CD4-positive, alpha-beta T cell treated with Interleukin-17A for 4 hours (primary cell): Measurements from ENCODE around the gene BTN3A1.
"Not testable (repeated sequence)": the region's sequence is repeated elsewhere in the genome, so short reads cannot be mapped to it uniquely, and the experiment has no call there.

Source experiments
- DNase-seq: peaks from one replicate; pipeline ENCODE4 v3.0.0-alpha.2; 2020; ENCODE audit warnings: mixed read lengths

The BTN3A1 gene

GRCh38 chr6:26415036-26415614 lies 13.1 kb downstream of the BTN3A1 start:
- DNase-seq, result no peak

- no peak for DNase-seq
These were observed 13.7 kb downstream of the BTN3A1 start for GRCh38 chr6:26415791-26416190.

GRCh38 chr6:26416288-26416687 lies 14.2 kb downstream of the BTN3A1 start:
- no peak for DNase-seq

- DNase-seq, result not testable (repeated sequence)
These were observed 16.0 kb downstream of the BTN3A1 start for GRCh38 chr6:26418077-26418476.

- not testable (repeated sequence) for DNase-seq
These were observed 16.7 kb downstream of the BTN3A1 start for GRCh38 chr6:26418795-26419194.

- DNase-seq, result peak; percentile 39
These were observed 18.7 kb downstream of the BTN3A1 start for GRCh38 chr6:26420688-26421171.

GRCh38 chr6:26421259-26422144 lies 19.4 kb downstream of the BTN3A1 start:
- DNase-seq, result peak; percentile 54

GRCh38 chr6:26422329-26422728 lies 20.3 kb downstream of the BTN3A1 start:
- no peak for DNase-seq

GRCh38 chr6:26426691-26427450 lies 24.8 kb downstream of the BTN3A1 start:
- DNase-seq, result no peak

- DNase-seq, result no peak
These were observed 25.4 kb downstream of the BTN3A1 start for GRCh38 chr6:26427451-26427809.

GRCh38 chr6:26428206-26428605 lies 26.1 kb downstream of the BTN3A1 start:
- no peak for DNase-seq

GRCh38 chr6:26430787-26431186 lies 28.7 kb downstream of the BTN3A1 start:
- DNase-seq, result no peak

- DNase-seq, result no peak
These were observed 29.4 kb downstream of the BTN3A1 start for GRCh38 chr6:26431258-26432172.

GRCh38 chr6:26432627-26433201 lies 30.6 kb downstream of the BTN3A1 start:
- no peak for DNase-seq

- not testable (repeated sequence) for DNase-seq
These were observed 31.6 kb downstream of the BTN3A1 start for GRCh38 chr6:26433680-26434079.

GRCh38 chr6:26436018-26436417 lies 33.9 kb downstream of the BTN3A1 start:
- no peak for DNase-seq

- DNase-seq, result no peak
These were observed 35.5 kb downstream of the BTN3A1 start for GRCh38 chr6:26437550-26437949.

GRCh38 chr6:26438000-26438399 lies 35.9 kb downstream of the BTN3A1 start:
- DNase-seq, result no peak

GRCh38 chr6:26439151-26440125 lies 37.4 kb downstream of the BTN3A1 start:
- peak; percentile 12 for DNase-seq

GRCh38 chr6:26440977-26441358 lies 38.9 kb downstream of the BTN3A1 start:
- DNase-seq, result no peak

GRCh38 chr6:26441977-26442376 lies 39.9 kb downstream of the BTN3A1 start:
- peak; percentile 14 for DNase-seq
